Endothelial cell of umbilical vein (primary cell): ENCODE measurements around the gene LONRF3. TPM values are rescaled to one million over a fixed set of nuclear protein-coding genes. Genes with fewer than 3 reads are reported as not detected.

Experiments
- BruUV-seq: library from RNA; stranded (reverse); fragments of 400-500 nt; replicated peaks from 2 replicates; lab custom pipeline; 2021; lab: Mats Ljungman, UMichigan
- CTCF ChIA-PET: fragments of 300-600, 350-600 bp; sonication (Branson Sonifier 250); formaldehyde crosslinking; loops from one replicate; lab custom pipeline; 2021; ENCODE audit warnings: antibody characterized with exemption, inconsistent platforms; lab: Charles Lee
- POLR2A ChIA-PET: fragments of 300-600, 350-600 bp; sonication (Branson Sonifier 250); formaldehyde crosslinking; loops from one replicate; lab custom pipeline; 2021; ENCODE audit warnings: antibody characterized with exemption, inconsistent platforms; lab: Charles Lee
- DNase-seq: peaks from one replicate; pipeline ENCODE4 v3.0.0-alpha.2; 2011; ENCODE audit warnings: low read depth, low spot score
- FAIRE-seq: peaks from 2 replicates; lab custom pipeline; 2011; peaks lifted over from hg19 to GRCh38; lab: Jason Lieb, UNC
- H2AFZ ChIP-seq: 2 replicates; pipeline ENCODE4 v1.6.0; 2012; ENCODE audit warnings: low read depth, low read length, control low read depth, inconsistent platforms
- H3K27ac ChIP-seq: 2 replicates; pipeline ENCODE4 v1.5.1; 2011; ENCODE audit warnings: low read depth, mild to moderate bottlenecking, control low read depth, low read length, moderate library complexity; ENCODE audit not compliant: insufficient read depth
- H3K27me3 ChIP-seq, 2 experiments: 2 replicates each; pipeline versions ENCODE4 v1.6.0 to v1.6.1; 2011; ENCODE audit warnings: low read length in 2 of 2, mixed read lengths in 1 of 2; ENCODE audit not compliant: control insufficient read depth in 2 of 2, insufficient read depth in 2 of 2
- H3K36me3 ChIP-seq, 2 experiments: 2 replicates in 1 of 2; 3 replicates in 1 of 2; pipeline ENCODE4 v1.5.1; 2011; ENCODE audit warnings: low read length in 2 of 2, mild to moderate bottlenecking in 1 of 2, moderate library complexity in 1 of 2; ENCODE audit not compliant: control insufficient read depth in 2 of 2, insufficient read depth in 2 of 2; ENCODE audit errors: extremely low read depth in 1 of 2
- H3K4me1 ChIP-seq: 3 replicates; pipeline ENCODE4 v1.5.1; 2011; ENCODE audit warnings: mild to moderate bottlenecking, low read length; ENCODE audit not compliant: control insufficient read depth, insufficient read depth; ENCODE audit errors: extremely low read depth
- H3K4me2 ChIP-seq: 2 replicates; pipeline ENCODE4 v1.6.1; 2011; ENCODE audit warnings: low read length, control low read depth, mixed read lengths; ENCODE audit not compliant: insufficient read depth
- H3K4me3 ChIP-seq, 3 experiments: fragments of 200-600 bp in 1 of 3; sonication (generic), shearing (Covaris generic) in 1 of 3; replicated peaks in 1 of 3; 2 replicates each; pipeline ENCODE4 v1.5.1; 2011 to 2016; ENCODE audit warnings: control low read depth in 3 of 3, low read length in 3 of 3, mild to moderate bottlenecking in 2 of 3, inconsistent platforms in 1 of 3, low read depth in 1 of 3, moderate library complexity in 1 of 3; ENCODE audit not compliant: insufficient read depth in 1 of 3
- H3K79me2 ChIP-seq: 2 replicates; pipeline ENCODE4 v1.6.0; 2012; ENCODE audit warnings: low read length, inconsistent platforms; ENCODE audit not compliant: control insufficient read depth, insufficient read depth
- H3K9ac ChIP-seq: replicated peaks from 2 replicates; pipeline ENCODE3; 2011; ENCODE audit warnings: low read length, control low read depth; ENCODE audit not compliant: insufficient read depth; ENCODE audit errors: extremely low read depth
- H3K9me1 ChIP-seq: replicated peaks from 3 replicates; pipeline ENCODE4 v1.6.0; 2011; ENCODE audit warnings: mild to moderate bottlenecking, low read length; ENCODE audit not compliant: control insufficient read depth, insufficient read depth; ENCODE audit errors: extremely low read depth
- H3K9me3 ChIP-seq: replicated peaks from 2 replicates; pipeline ENCODE4 v1.5.1; 2012; ENCODE audit warnings: low read length, inconsistent platforms; ENCODE audit not compliant: control insufficient read depth, insufficient read depth
- H4K20me1 ChIP-seq: replicated peaks from 2 replicates; pipeline ENCODE3; 2011; ENCODE audit warnings: mild to moderate bottlenecking, low read length; ENCODE audit not compliant: control insufficient read depth, insufficient read depth; ENCODE audit errors: extremely low read depth
- CTCF ChIP-seq, 2 donors: IDR thresholded peaks; 1 replicate in 1 of 2; 2 replicates in 1 of 2; pipeline ENCODE4 v1.5.1; 2011; ENCODE audit warnings: low read length in 2 of 2, mild to moderate bottlenecking in 2 of 2, moderate library complexity in 2 of 2, control low read depth in 1 of 2, inconsistent platforms in 1 of 2, low read depth in 1 of 2; ENCODE audit not compliant: insufficient read depth in 1 of 2; ENCODE audit errors: extremely low read depth in 1 of 2
- EZH2 ChIP-seq: IDR thresholded peaks from 2 replicates; pipeline ENCODE4 v1.6.1; 2012; ENCODE audit warnings: borderline replicate concordance, low read depth, mild to moderate bottlenecking, moderate library complexity, low read length, inconsistent platforms; ENCODE audit not compliant: severe bottlenecking
- FOS ChIP-seq: IDR thresholded peaks from 2 replicates; pipeline ENCODE4 v1.6.1; 2011; ENCODE audit warnings: mild to moderate bottlenecking, low read length, moderate library complexity, borderline replicate concordance; ENCODE audit not compliant: insufficient read depth
- GATA2 ChIP-seq: IDR thresholded peaks from 2 replicates; pipeline ENCODE4 v1.7.0; 2011; ENCODE audit warnings: low read depth, mild to moderate bottlenecking, moderate library complexity, mixed read lengths, low read length; ENCODE audit not compliant: insufficient read length, insufficient read depth
- JUN ChIP-seq: IDR thresholded peaks from 2 replicates; pipeline ENCODE4 v1.6.1; 2011; ENCODE audit warnings: borderline replicate concordance, low read depth; ENCODE audit not compliant: insufficient read length, insufficient read depth
- MAX ChIP-seq: IDR thresholded peaks from 2 replicates; pipeline ENCODE4 v1.6.1; 2011; ENCODE audit not compliant: insufficient read depth, insufficient read length
- MYC ChIP-seq: IDR thresholded peaks from one replicate; pipeline ENCODE4 v1.6.1; 2011; ENCODE audit warnings: mild to moderate bottlenecking, low read depth, low read length
- POLR2A ChIP-seq: IDR thresholded peaks from 2 replicates; pipeline ENCODE4 v1.6.1; 2012; ENCODE audit warnings: low read depth, mild to moderate bottlenecking, control low read depth, low read length
- POLR2AphosphoS5 ChIP-seq: IDR thresholded peaks from 2 replicates; pipeline ENCODE4 v1.6.1; 2012; ENCODE audit warnings: low read depth, mild to moderate bottlenecking, control low read depth, low read length, moderate library complexity; ENCODE audit not compliant: insufficient read depth
- dilution Hi-C: fragments of 300-500 bp; cut with MboI; formaldehyde crosslinking; loops from one replicate; pipeline ENCODE4 v1.15.0; 2019; ENCODE audit warnings: low sequenced_read_pairs; ENCODE audit not compliant: extremely low pct_ligation_motif_present
- intact Hi-C: fragments of 100-400 bp; cut with micrococcal nuclease; formaldehyde crosslinking; loops from one replicate; pipeline ENCODE4 v1.10.0; 2022
- polyA plus RNA-seq, 4 experiments: library from polyadenylated mRNA; depleted of rRNA in 3 of 4; stranded (reverse) in 3 of 4; unstranded in 1 of 4; fragments of >200 nt; gene quantifications; 2 replicates each; pipeline versions ENCODE4 v1.2.1 to v1.2.3, GENCODE V29; 2011 to 2012; ENCODE audit warnings: missing spikeins in 1 of 4
- total RNA-seq: library from RNA; stranded (reverse); gene quantifications from 2 replicates; pipeline ENCODE4 v1.2.3, GENCODE V29; 2021

Gene LONRF3
- total and polyA plus RNA-seq, 2 donors (not counting 3 experiments of a cell fraction or from before 2014, with no cell fraction given) = 4.4 to 13.3 TPM

GRCh38 chrX:118943102-118943501 lies 31.3 kb upstream of the LONRF3 start:
- intact Hi-C loops = no loop called here
- no peak for TF ChIP-seq POLR2A
- TF ChIP-seq POLR2AphosphoS5 = no peak
- no peak for TF ChIP-seq GATA2
- no peak for TF ChIP-seq MAX
- no peak for TF ChIP-seq CTCF (IDR thresholded peaks at IDR 0.05; ENCODE audit: extremely low read depth in 1 of 2, insufficient read depth in 1 of 2, low read depth in 1 of 2, low read length in 2 of 2)
- no peak for TF ChIP-seq MYC
- no peak for TF ChIP-seq FOS
- TF ChIP-seq JUN = no peak
- TF ChIP-seq EZH2 = no peak
- Histone ChIP-seq H3K9me1 (no peaks in the 10 kb centered on the region), H3K79me2 (no peaks in the 10 kb centered on the region), H3K9ac (no peak overlapping the region), H3K9me3 (no peaks in the 10 kb centered on the region), H3K4me2 (no peak overlapping the region), H4K20me1 (no peaks in the 10 kb centered on the region), H3K27ac (no peak overlapping the region), H3K36me3 (no peaks in the 10 kb centered on the region), H2AFZ (no peak overlapping the region), H3K27me3 (no peaks in the 10 kb centered on the region), H3K4me3 (no peak overlapping the region), H3K4me1 (no peaks in the 10 kb centered on the region)
- DNase-seq (no peak), FAIRE-seq (no peak)
- POLR2A ChIA-PET = no interaction called here
- BruUV-seq = no TSS peak
- CTCF ChIA-PET = no interaction called here
- dilution Hi-C loops = no loop called here
